ENCODE data around the gene BRD3. TPM values are rescaled to one million over a fixed set of nuclear protein-coding genes. Genes with fewer than 3 reads are reported as not detected.
"Not testable (repeated sequence)": the region's sequence is repeated elsewhere in the genome, so short reads cannot be mapped to it uniquely, and the experiment has no call there.

Gene BRD3
- total and polyA plus RNA-seq, 4 donors: 16.0 to 54.4 (median 33.5) TPM

- Histone ChIP-seq H3K27me3 (ENCODE audit: control insufficient read depth, insufficient read depth, low read length) (no peaks in the 10 kb centered on the region), H3K9me3 (ENCODE audit: control insufficient read depth, insufficient read depth, low read length) (no peaks in the 10 kb centered on the region), H3K4me3 (ENCODE audit: low read depth, low read length) (no peak overlapping the region), H3K27ac (ENCODE audit: low read depth, low read length) (no peak overlapping the region), H3K4me1 (ENCODE audit: control insufficient read depth, insufficient read depth, low read length) (no peaks in the 10 kb centered on the region), H3K36me3 (ENCODE audit: control insufficient read depth, insufficient read depth, low read length) (no peaks in the 10 kb centered on the region)
- DNase-seq (ENCODE audit: low read depth in 4 of 6, low spot score in 6 of 6): no peak
- WGBS (ENCODE audit: insufficient coverage): 84% methylated on average over 10 of the region's 14 CpGs
Measured at GRCh38 chr9:134088063-134088725, 20.4 kb upstream of the BRD3 start.

DNA sequence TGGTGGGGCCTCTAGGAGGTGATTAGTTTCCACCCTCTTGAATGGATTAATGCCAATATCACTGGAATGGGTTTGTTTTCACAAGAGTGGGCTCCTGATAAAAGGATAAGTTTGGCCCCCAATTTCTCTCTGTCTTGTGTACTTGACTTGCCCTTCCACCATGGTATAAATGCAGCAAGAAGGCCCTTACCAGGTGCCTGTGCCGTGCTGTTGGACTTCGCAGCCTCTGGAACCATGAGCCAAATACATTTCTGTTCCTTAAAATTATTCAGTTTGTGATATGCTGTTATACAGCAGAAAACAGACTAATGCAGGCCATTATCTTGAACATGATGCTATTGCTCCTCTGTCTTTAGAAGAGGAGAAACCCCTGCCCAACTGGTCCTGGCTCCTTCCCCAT lies 17.8 kb upstream of the BRD3 start:
- no peak overlapping the region for H3K4me3 ChIP-seq (ENCODE audit: low read depth, low read length)
- no peaks in the 10 kb centered on the region for H3K27me3 ChIP-seq (ENCODE audit: control insufficient read depth, insufficient read depth, low read length)
- no peaks in the 10 kb centered on the region for H3K4me1 ChIP-seq (ENCODE audit: control insufficient read depth, insufficient read depth, low read length)
- DNase-seq (ENCODE audit: low read depth in 4 of 6, low spot score in 6 of 6): no peak
- H3K9me3 ChIP-seq (ENCODE audit: control insufficient read depth, insufficient read depth, low read length): no peaks in the 10 kb centered on the region
- H3K27ac ChIP-seq (ENCODE audit: low read depth, low read length): no peak overlapping the region
- no CpG with 5 or more reads among the region's 2 CpGs for WGBS (ENCODE audit: insufficient coverage)
- H3K36me3 ChIP-seq (ENCODE audit: control insufficient read depth, insufficient read depth, low read length): no peaks in the 10 kb centered on the region

DNA sequence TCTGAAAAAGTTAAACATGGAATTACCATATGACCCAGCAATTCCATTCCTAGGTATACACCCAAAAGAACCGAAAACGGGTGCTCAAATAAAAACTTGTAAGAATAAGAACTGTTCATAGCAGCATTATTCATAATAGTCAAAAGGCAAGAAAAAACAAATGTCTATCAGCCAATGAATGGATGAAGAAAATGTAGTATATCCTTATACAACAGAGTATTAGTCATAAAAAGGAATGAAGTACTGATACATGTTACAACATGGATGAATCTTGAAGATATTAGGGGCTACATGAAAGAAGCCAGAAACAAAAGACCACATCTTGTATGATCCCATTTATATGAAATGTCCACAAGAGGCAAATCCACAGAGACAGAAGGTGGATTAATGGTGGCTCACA lies 15.6 kb upstream of the BRD3 start:
- no peak for DNase-seq (ENCODE audit: low read depth in 4 of 6, low spot score in 6 of 6)
- H3K36me3 ChIP-seq (ENCODE audit: control insufficient read depth, insufficient read depth, low read length): no peaks in the 10 kb centered on the region
- H3K4me1 ChIP-seq (ENCODE audit: control insufficient read depth, insufficient read depth, low read length): no peaks in the 10 kb centered on the region
- no peaks in the 10 kb centered on the region for H3K9me3 ChIP-seq (ENCODE audit: control insufficient read depth, insufficient read depth, low read length)
- no peaks in the 10 kb centered on the region for H3K27me3 ChIP-seq (ENCODE audit: control insufficient read depth, insufficient read depth, low read length)
- H3K27ac ChIP-seq (ENCODE audit: low read depth, low read length): no peak overlapping the region
- H3K4me3 ChIP-seq (ENCODE audit: low read depth, low read length): no peak overlapping the region
- no CpG with 5 or more reads among the region's 2 CpGs for WGBS (ENCODE audit: insufficient coverage)

DNA sequence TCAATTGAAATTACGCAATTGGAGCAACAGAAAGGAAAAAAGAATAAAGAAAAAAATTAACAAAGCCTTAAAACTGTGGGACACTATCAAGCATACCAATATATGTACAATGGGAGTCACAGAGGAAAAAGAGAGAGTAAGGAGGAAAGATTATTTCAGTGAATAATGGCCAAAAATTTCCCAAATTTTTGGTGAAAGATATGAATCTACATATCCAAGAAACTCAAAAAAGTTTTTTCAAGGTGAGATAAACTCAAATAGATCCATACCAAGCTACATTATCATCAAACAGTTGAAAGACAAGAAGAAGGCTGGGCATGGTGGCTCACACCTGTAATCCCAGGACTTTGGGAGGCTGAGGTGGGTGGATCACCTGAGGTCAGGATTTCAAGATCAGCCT lies 8.8 kb upstream of the BRD3 start:
- WGBS (ENCODE audit: insufficient coverage): no CpG with 5 or more reads among the region's 1 CpG
- Histone ChIP-seq H3K9me3 (ENCODE audit: control insufficient read depth, insufficient read depth, low read length) (peaks cover 1% of the 10 kb centered on the region), H3K27ac (ENCODE audit: low read depth, low read length) (no peak overlapping the region), H3K4me1 (ENCODE audit: control insufficient read depth, insufficient read depth, low read length) (no peaks in the 10 kb centered on the region), H3K27me3 (ENCODE audit: control insufficient read depth, insufficient read depth, low read length) (no peaks in the 10 kb centered on the region), H3K36me3 (ENCODE audit: control insufficient read depth, insufficient read depth, low read length) (no peaks in the 10 kb centered on the region), H3K4me3 (ENCODE audit: low read depth, low read length) (no peak overlapping the region)
- no peak for DNase-seq (ENCODE audit: low read depth in 4 of 6, low spot score in 6 of 6)

- WGBS (ENCODE audit: insufficient coverage): 94% methylated on average over 25 of the region's 31 CpGs
- not testable (repeated sequence) for DNase-seq (ENCODE audit: low read depth in 4 of 6, low spot score in 6 of 6); H3K4me3 ChIP-seq (ENCODE audit: low read depth, low read length); H3K9me3 ChIP-seq (ENCODE audit: control insufficient read depth, insufficient read depth, low read length); H3K27ac ChIP-seq (ENCODE audit: low read depth, low read length); H3K27me3 ChIP-seq (ENCODE audit: control insufficient read depth, insufficient read depth, low read length); H3K36me3 ChIP-seq (ENCODE audit: control insufficient read depth, insufficient read depth, low read length); H3K4me1 ChIP-seq (ENCODE audit: control insufficient read depth, insufficient read depth, low read length)
Measured at GRCh38 chr9:134075689-134076088, 7.9 kb upstream of the BRD3 start.

DNA sequence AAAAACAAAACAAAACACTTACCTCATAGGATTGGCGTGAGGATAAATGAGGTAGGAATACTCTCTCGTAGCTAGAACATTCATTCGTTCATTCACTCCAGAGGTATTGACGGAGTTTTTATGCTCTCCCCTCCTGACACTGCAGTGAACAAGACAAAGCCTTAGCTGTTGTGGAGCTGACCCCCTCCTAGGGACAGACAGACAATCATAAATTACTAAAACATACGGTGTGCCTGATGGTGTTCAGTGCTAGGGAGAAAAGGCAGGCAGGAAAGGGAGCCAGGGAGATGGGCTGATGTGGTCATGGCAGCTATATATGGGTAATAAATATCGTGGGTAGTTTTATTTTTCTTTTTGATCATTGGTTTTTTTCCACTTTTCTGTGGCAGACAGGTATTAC lies 5.7 kb upstream of the BRD3 start:
- WGBS (ENCODE audit: insufficient coverage): no CpG with 5 or more reads among the region's 6 CpGs
- no peaks in the 10 kb centered on the region for H3K36me3 ChIP-seq (ENCODE audit: control insufficient read depth, insufficient read depth, low read length)
- no peaks in the 10 kb centered on the region for H3K27me3 ChIP-seq (ENCODE audit: control insufficient read depth, insufficient read depth, low read length)
- H3K27ac ChIP-seq (ENCODE audit: low read depth, low read length): no peak overlapping the region
- H3K4me1 ChIP-seq (ENCODE audit: control insufficient read depth, insufficient read depth, low read length): peaks cover 5% of the 10 kb centered on the region
- H3K9me3 ChIP-seq (ENCODE audit: control insufficient read depth, insufficient read depth, low read length): peaks cover 1% of the 10 kb centered on the region
- H3K4me3 ChIP-seq (ENCODE audit: low read depth, low read length): no peak overlapping the region
- DNase-seq (ENCODE audit: low read depth in 4 of 6, low spot score in 6 of 6): no peak

DNA sequence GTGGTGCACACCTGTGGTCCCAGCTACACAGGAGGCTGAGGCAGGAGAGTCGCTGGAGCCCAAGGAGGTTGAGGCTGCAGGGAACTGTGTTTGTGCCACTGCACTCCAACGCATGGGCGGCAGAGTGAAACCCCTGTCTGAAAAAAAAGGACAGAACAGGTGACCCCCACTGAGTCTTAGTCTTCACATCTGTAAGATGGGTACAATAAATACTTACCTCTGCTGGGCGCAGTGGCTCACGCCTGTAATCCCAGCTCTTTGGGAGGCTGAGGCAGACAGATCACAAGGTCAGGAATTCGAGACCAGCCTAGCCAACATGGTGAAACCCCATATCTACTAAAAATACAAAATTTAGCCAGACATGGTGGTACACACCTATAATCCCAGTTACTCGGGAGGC lies 4.9 kb upstream of the BRD3 start:
- not testable (repeated sequence) for H3K27me3 ChIP-seq (ENCODE audit: control insufficient read depth, insufficient read depth, low read length)

DNA sequence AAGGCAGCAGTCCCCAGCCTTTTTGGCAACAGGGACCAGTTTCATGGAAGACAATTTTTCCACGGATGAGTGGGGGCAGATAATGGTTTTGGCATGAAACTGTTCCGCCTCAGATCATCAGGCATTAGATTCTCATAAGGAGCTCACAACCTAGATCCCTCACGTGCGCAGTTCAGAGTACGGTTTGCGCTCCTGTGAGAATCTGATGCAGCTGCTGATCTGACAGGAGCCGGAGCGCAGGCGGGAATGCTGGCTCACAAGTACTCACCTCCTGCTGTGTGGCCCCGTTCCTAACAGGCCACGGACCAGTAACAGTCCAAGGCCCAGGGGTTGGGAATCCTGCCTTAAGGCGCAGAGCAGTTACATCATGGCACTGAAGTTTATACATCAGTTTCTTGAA lies 3.3 kb upstream of the BRD3 start:
- Histone ChIP-seq H3K27me3 (ENCODE audit: control insufficient read depth, insufficient read depth, low read length) (no peaks in the 10 kb centered on the region), H3K9me3 (ENCODE audit: control insufficient read depth, insufficient read depth, low read length) (no peaks in the 10 kb centered on the region), H3K4me1 (ENCODE audit: control insufficient read depth, insufficient read depth, low read length) (peaks cover 14% of the 10 kb centered on the region), H3K4me3 (ENCODE audit: low read depth, low read length) (no peak overlapping the region), H3K36me3 (ENCODE audit: control insufficient read depth, insufficient read depth, low read length) (no peaks in the 10 kb centered on the region), H3K27ac (ENCODE audit: low read depth, low read length) (no peak overlapping the region)
- 86% methylated on average over 12 of the region's 12 CpGs for WGBS (ENCODE audit: insufficient coverage)
- DNase-seq (ENCODE audit: low read depth in 4 of 6, low spot score in 6 of 6): no peak

More for the DNA sequence above, 4.9 kb upstream of the BRD3 start:
- H3K4me3 ChIP-seq (ENCODE audit: low read depth, low read length); DNase-seq (ENCODE audit: low read depth in 4 of 6, low spot score in 6 of 6); H3K9me3 ChIP-seq (ENCODE audit: control insufficient read depth, insufficient read depth, low read length); H3K36me3 ChIP-seq (ENCODE audit: control insufficient read depth, insufficient read depth, low read length); H3K4me1 ChIP-seq (ENCODE audit: control insufficient read depth, insufficient read depth, low read length); H3K27ac ChIP-seq (ENCODE audit: low read depth, low read length): not testable (repeated sequence)
- WGBS (ENCODE audit: insufficient coverage): 93% methylated on average over 5 of the region's 7 CpGs

- Histone ChIP-seq H3K4me1 (ENCODE audit: control insufficient read depth, insufficient read depth, low read length) (peaks cover 28% of the 10 kb centered on the region), H3K36me3 (ENCODE audit: control insufficient read depth, insufficient read depth, low read length) (no peaks in the 10 kb centered on the region), H3K27ac (ENCODE audit: low read depth, low read length) (no peak overlapping the region), H3K4me3 (ENCODE audit: low read depth, low read length) (no peak overlapping the region), H3K27me3 (ENCODE audit: control insufficient read depth, insufficient read depth, low read length) (no peaks in the 10 kb centered on the region), H3K9me3 (ENCODE audit: control insufficient read depth, insufficient read depth, low read length) (no peaks in the 10 kb centered on the region)
- no peak for DNase-seq (ENCODE audit: low read depth in 4 of 6, low spot score in 6 of 6)
- WGBS (ENCODE audit: insufficient coverage): 87% methylated on average over 9 of the region's 12 CpGs
Measured at GRCh38 chr9:134069480-134070399, 1.9 kb upstream of the BRD3 start.
